VCaP (cell line): ENCODE measurements around the gene ALDH7A1.
"Not testable (repeated sequence)": the region's sequence is repeated elsewhere in the genome, so short reads cannot be mapped to it uniquely, and the experiment has no call there.

Experiments used
- H3K27ac ChIP-seq: fragments of 450-650 bp; 2 replicates; pipeline ENCODE4 v1.5.1; 2017
- CTCF ChIP-seq: fragments of 450-650 bp; conservative IDR thresholded peaks from 2 replicates; pipeline ENCODE4 v1.5.1; 2017; ENCODE audit warnings: mild to moderate bottlenecking, moderate library complexity

ALDH7A1 gene

GRCh38 chr5:126628102-126628501 lies 33.1 kb upstream of the ALDH7A1 start:
- TF ChIP-seq CTCF = no peak
- no peak overlapping the region for H3K27ac ChIP-seq

- TF ChIP-seq CTCF = no peak
- H3K27ac ChIP-seq = no peak overlapping the region
These were observed 29.5 kb upstream of the ALDH7A1 start for GRCh38 chr5:126624534-126624933.

DNA sequence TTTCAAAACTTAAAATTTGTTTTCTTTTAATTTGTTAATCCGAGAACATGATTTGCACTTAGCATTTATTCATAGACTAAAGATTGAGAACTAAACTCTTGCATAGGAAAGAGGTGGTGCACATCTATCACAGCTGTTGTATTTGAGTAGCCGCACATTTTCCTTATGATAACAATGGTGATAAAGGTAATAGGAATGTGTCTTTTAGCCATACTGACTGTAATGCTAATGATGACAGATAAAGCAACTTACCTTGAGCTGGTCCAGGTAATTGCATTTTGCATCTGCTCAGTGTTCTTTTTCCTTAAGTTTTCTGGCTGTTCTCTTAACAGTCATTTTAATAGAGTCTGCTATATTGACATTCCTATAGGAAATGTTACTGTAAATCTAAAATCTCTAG lies 24.8 kb upstream of the ALDH7A1 start:
- H3K27ac ChIP-seq = no peak overlapping the region
- no peak for TF ChIP-seq CTCF

DNA sequence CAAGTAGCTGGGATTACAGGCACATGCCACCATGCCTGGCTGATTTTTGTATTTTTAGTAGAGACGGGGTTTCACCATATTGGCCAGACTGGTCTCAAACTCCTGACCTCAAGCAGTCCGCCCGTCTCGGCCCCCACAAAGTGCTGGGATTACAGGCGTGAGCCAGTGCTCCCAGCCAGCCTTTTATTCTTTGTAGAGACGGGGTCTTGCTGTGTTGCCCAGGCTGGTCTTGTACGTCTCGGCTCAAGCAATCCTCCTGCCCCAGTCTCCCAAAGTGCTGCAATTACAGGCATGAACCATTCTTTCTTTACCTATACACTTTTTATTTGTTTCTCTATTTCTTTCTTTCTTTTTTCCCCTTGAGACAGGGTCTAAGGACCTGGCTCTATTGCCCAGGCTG lies 22.6 kb upstream of the ALDH7A1 start:
- not testable (repeated sequence) for H3K27ac ChIP-seq

DNA sequence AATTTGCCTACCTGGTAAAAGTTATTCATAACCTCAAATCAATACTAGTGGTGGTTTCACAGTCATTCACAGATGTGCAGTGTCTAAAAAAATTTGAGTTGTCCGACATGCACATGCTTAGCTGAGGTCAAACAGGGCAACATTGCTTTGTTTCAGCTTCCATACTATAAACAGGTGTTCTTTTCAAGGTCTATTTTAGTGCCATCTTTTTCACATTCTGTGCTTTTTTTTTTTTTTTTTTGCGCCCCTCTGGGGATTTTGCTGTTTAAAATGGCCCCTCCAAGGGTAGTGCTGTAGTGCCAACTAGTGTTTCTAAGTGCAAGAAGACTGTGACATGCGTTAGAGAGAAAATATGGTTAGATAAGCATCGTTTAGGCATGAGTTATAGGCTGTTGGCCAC lies 20.3 kb upstream of the ALDH7A1 start:
- no peak for TF ChIP-seq CTCF
- H3K27ac ChIP-seq = no peak overlapping the region

GRCh38 chr5:126613941-126614592 lies 19.0 kb upstream of the ALDH7A1 start:
- TF ChIP-seq CTCF = no peak
- no peak overlapping the region for H3K27ac ChIP-seq

- TF ChIP-seq CTCF = no peak
- no peak overlapping the region for H3K27ac ChIP-seq
These were observed 15.6 kb upstream of the ALDH7A1 start for GRCh38 chr5:126610616-126611015.

GRCh38 chr5:126610160-126610559 lies 15.1 kb upstream of the ALDH7A1 start:
- TF ChIP-seq CTCF = no peak
- H3K27ac ChIP-seq = no peak overlapping the region
